HG03558 (cell line): ENCODE results near the gene MTMR6.

ENCODE experiments used
- ATAC-seq: cut with Tn5 transposase; IDR thresholded peaks from one replicate; pipeline ENCODE4 v1.9.1; 2021; ENCODE audit warnings: moderate number of reproducible peaks; ENCODE audit not compliant: unreplicated experiment; ENCODE audit errors: extremely low read depth

MTMR6 gene

DNA sequence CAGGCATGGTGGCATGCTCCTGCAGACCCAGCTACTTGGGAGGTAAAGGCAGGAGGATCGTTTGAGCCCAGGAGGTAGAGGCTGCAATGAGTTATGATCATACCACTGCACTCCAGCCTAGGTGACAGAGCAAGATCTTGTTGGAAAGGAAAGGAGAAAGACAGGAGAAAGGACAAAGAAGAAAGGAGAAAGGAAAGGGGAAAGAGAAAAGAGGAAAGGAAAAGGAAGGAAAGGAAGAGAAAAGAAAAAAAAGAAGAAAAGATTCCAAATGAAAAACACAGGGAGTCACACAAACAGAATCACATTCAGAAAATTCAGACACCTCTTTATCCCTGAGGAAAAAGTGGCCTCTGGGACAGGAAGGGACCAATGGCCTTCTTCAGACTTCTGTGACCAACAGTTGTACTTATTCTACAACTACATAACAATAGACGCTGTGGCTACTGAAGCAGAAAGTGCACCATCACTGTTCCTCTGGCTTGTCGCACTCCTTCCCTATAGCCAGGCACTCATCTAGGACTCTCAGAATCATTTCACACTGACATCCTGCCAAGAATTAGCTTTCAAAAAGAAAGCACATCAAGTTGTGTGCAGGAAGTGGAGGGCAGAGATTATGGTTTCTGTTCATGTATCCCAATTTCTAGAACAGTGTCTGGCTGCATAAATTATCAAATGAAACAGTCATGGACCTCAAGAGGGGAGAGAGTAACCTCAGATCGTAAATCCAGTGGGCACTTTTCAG lies 5.9 kb downstream of the MTMR6 start:
- peak; percentile 55 for ATAC-seq

DNA sequence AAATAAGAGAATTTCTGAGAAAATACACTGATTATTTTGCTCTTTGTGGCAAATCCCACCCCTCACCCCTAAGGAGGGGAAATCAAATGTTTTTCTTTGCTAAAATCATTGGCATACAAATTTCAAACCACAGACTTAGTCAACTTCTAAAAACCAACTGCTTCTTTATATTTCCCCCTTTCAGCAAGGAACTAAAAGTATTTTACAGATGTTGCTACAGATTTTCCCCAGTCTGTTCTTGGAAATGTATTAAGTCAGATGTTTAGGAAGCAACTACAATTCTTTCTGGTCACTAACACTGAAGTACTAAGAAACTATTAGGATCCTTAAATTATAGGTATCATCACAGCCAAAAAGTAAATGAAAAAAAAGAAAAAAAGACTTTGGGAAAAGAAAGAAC lies 6.9 kb downstream of the MTMR6 start:
- ATAC-seq = no peak

DNA sequence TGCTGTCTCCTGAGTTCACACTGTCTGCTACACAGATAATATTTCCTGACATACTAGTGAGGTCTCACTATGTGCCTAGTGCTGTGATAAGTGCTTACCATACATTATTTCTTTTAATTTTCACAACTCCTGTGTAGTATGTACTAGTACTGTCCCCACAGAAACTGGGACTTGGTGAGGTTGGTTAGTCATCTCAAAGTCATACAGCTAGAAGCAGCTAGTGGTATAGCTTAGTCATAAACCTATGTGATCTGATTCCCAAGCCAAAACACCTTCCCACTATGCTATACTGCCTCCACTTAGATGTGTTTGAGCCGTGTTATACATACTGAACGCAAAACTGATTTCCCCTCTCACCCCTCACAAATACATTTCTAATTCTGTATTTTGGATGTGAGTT lies 10.5 kb downstream of the MTMR6 start:
- no peak for ATAC-seq

DNA sequence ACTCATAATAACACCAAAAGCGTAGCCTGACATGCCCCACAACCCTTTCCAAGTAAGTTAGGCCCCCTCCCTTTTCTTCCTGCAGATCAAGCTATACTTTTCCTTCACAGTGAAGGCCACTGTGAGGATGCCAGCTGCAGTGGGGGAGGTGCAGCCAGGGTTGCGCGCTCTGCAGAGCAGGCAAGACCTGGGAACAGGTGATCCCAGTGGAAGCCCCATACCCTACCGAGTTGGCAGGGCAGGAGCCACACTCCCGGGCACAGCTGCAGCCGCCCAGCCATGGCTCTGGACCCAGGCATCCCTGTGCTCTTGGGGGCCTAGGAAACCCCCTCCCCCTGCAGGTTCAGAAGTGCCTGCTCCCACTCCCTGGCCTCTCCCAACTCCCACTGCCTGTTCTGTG lies 18.7 kb downstream of the MTMR6 start:
- ATAC-seq = no peak

DNA sequence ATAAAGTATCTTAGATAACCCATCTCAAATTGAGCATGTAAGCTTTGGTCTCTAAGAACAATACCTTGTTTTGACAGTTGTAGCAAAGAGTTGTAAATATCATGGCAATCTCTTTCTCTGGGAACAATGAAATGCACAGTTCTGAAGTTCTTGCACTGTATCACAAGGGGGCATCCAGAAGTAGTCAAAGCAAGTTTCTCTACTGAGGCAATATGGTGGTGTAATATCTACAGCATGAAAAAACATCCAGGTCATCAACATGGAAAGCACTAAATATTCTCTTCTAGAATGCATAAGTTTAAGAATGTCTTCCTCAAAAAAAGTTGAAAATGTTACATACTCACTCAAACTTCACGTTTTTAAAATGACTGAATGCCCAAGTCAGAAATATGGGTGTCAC lies 19.6 kb downstream of the MTMR6 start:
- ATAC-seq = no peak

DNA sequence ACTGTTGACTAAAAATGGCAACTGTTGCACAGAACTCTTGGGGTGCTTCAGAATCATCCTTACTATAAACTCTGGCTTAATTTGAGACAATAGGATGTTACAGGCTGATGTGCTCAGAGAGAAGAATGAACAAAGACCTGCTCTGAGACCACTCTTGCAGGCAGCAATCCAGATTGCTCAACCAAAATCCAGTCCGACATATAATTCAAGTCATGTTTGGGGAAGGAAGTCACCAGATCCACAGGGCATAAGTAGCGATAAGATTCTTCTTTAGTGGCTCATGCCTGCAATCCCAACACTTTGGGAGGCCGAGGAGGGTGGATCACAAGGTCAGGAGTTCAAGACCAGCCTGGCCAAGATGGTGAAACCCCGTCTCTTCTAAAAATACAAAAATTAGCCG lies 20.6 kb downstream of the MTMR6 start:
- no peak for ATAC-seq

DNA sequence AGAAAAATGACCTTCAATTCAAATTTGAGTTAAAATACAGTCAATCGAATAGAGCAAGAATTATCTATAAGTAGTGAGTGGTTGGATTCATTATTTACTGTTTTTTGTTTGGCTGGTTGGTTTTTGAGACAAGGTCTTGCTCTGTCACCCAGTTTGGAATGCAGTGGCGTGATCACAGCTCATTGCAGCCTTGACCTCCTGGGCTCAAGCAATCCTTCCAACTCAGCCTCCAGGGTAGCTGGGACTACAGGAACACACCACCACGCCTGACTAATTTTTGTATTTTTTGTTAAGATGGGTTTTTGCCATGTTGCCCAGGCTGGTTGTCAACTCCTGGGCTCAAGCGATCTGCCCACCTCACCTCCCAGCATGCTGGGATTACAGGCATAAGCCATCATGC lies 25.0 kb downstream of the MTMR6 start:
- ATAC-seq = no peak

DNA sequence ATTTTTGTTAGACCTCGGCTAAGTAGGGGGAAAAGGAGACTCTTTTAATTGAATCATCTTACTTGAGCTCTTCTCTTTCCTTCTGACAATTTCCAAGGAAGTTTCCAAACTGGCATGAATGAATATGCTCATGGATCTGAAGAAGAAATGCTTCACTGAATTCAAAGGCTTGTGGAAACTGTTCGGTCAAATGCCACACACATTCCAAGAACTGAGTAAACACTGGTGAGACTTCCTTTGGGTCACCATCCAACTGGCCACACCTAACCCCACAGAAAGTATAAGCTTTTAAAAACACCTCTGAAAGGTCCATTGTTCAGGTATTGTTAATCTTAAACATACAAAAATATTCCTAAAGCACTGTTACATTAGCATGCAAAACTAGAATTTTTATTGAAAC lies 33.6 kb downstream of the MTMR6 start:
- ATAC-seq = no peak

DNA sequence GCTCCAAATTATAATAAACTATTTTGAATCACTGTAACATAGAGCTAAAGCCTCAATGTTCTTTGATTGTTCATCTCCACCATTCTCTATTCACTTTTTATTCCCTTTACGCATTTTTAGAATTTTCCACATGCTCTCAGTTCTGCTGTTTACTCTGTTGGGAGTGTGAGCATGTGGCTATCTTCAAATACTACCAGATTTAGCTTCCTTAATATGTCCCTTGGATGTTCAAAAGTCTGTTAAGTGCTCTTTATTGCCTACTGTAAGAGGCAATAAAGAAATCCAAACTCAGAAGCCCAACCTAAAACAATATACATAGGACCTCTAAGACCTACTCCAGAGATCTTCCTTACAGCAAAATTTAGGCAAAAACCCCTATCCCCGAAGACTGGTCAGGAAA lies 34.5 kb downstream of the MTMR6 start:
- no peak for ATAC-seq

DNA sequence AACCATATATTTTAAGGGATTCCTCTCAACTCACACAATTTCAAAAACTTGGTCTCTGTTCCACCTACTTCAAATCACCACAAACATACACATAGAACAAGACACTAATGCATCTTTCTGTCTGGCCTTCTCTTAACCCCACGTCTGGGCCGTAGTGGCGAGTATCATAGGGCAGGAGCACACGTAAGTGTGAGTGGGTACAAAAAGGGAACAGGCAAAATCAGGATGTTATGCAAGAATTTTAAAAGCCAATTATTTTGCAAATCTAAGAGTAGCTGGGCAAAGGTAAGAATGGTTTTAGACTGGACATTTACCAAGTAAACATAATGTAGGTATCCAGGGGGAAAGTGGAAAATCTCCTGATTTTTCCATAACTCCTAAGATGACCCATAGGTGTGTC lies 35.1 kb downstream of the MTMR6 start:
- no peak for ATAC-seq

DNA sequence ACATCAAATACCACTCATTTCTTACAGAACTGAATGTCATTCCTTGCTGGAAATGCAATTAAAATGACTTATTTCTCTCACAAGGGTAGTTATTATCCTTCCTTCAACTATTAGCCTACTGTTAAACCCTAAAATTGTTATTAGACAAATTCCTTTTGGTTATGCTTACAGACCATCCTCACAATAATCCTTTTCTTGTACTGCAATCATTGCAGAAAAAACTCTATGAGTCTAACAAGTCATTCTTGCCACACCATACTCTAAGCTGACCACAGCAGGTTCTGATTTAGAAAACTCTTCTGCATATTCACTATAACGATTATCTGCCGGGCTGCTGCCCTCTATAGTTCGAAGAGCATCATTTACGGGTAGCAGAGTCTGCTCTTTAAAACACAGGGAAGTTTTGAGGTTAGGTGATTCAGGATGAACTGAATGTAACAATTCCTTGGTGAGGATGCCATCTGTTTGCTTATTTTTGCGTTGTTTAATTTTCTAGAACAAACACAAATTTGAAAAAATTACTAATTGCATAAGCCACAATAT lies 38.2 kb downstream of the MTMR6 start:
- ATAC-seq = no peak

DNA sequence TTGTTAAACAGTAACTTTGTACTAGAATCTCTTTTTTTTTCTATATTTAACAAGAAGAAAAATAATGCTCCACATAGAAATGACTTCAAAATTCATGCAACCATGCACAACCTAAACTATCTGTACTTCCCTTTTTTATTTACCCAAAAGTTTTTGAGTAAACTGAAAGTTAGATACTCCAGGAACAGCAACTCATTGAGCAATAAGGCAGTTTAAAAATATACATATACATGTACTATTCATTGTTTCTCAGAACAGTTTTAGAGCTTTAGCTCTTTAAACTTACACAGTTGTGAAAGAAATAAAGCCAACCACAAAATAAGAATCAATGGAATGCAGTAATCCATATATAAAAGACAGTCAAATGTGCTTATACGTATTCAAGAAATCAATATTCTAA lies 39.2 kb downstream of the MTMR6 start:
- ATAC-seq = no peak

DNA sequence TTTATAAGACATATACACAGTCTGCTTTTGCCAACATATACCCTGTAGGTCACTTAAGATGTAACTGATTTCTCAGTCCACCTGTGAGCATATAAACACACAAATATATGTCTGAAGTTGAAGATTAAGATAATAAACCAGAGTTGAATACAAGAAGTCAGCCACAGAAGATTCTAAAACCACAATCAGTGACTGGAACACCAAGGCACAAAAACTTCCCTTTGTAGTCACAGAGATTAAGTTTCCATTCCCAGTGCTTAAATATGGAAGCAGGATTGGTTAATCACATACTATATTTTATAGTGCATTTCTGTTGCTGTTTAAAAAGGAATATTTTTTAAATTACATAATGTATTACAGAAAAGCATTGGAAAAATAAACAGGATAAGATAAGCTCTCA lies 39.9 kb downstream of the MTMR6 start:
- ATAC-seq = no peak

DNA sequence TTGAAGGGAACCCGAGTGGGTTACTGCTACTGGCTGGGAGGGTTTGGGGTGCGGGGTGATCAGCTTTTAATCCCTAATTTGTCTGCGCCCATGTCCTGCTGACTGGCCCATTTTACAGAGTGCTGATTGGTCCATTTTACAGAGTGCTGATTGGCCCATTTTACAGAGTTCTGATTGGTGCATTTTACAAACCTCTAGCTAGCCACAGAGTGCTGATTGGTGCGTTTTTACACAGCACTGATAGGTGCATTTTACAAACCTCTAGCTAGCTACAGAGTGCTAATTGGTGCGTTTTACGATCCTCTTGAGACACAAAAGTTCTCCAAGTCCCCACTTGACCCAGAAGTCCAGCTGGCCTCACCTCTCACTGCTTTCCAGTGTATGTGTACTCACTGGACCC lies 43.2 kb downstream of the MTMR6 start:
- no peak for ATAC-seq

DNA sequence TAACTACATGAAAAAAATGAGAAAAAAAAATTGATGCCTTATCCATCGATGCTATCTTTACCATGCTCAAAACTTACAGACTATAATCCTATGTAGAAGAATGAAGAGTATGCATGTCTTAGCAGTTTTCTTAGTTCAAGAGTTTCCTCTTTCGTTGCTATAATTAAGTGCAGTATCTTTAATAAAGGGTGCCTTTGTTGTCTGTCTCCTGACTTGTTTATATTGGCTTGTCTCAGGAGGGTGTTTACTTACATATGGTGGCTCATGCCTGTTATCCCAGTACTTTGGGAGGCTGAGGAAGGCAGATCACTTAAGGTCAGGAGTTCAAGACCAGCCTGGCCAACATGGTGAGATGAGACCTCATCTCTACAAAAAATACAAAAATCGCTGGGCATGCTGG lies 44.3 kb downstream of the MTMR6 start:
- no peak for ATAC-seq

DNA sequence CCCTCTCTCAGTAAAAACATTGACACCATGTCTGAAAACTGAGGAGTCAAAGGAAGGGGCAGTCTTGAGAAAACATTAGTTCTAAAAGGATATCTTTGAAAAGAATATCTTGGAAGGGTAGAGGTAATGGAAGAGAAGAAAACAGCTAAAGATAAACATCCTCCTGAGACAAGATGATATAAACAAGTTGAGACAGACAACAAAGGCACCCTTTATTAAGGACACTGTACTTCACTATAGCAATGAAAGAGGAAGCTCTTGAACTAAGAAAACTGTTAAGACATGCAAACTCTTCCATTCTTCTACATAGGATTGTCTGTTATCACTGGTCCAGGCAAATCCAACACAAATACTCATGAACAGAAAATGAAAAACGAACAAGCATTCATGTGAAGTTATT lies 46.3 kb downstream of the MTMR6 start:
- no peak for ATAC-seq

DNA sequence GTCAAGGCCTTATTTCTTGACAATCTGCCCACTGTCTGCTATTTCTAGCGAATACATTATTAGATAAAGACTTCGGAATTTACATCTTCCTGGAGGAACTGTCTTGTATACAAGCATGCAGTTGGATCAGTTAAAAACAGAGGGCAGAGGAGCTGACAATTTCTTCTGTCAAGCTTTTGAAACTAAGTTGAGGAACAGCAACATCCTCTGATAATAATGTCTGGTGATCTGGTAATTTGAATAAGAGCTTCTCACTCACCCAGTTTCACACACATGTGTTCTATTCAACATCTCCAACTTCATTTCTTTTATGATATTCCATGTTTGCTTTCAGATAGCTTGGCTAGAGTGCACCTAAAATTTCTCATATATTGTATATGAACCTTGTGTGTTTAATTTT lies 50.2 kb downstream of the MTMR6 start:
- no peak for ATAC-seq

DNA sequence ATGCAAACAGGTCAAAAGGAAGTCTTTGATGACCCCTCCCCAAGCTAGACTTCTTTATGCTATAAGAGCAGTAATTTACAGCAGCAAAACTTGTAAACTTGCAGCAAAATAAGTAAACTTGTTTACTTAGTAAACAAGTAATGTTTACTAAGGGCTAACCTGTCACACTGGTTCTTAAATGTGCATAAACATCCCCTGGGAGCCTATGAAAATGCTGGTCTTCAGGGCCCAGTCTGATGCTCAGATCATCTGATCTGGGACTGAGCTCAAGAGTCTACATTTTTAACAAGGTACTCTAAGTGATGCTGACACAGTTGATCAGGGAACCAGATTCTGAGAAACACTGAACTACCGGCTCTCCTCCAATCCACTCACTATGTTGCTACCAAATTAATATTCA lies 53.4 kb downstream of the MTMR6 start:
- no peak for ATAC-seq

DNA sequence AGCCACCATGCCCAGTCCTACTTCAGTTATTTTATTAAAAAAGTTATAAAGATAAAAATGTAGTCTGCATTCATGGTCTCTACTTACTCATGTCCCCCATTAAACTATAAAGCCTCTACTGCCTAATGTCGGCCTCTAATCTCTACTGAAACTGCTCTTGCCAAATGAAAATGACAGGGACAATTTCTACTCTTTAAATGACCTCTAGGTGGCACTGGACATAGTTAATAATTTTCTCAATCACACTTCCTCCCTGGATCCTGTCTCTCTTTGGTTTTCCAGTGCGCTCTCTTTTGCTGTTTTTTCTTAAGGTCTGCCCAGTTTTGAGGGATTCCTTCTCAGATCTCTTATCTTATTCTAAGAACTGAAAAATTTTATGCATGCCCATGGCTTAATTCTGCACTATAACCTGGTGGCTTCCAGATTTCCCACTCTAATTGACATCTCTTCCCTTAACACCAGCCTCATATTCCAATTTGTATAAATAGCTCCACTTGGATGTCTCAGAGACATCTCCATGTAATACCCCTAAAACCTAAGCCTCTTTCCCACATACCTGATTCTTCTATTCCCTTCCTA lies 54.3 kb downstream of the MTMR6 start:
- ATAC-seq = no peak

DNA sequence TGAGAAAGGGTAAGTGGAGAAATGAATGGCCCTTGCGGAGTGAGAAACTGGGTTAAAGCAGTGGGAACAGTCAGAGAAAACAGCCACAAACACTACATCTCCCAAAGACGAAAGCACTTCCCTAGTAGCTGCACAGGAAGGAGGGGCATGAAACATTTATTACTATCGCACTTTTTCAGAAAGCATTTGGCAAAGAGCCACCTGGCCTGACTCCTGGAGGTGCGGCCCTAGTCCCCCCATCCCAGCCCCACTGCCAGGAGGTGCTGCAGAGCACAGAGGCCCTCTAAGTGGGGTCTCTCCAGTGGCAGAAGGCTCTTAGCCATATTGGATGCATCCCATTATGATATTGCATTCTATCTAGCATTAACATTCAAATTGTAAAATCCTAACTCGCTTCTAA lies 55.8 kb downstream of the MTMR6 start:
- ATAC-seq = no peak

DNA sequence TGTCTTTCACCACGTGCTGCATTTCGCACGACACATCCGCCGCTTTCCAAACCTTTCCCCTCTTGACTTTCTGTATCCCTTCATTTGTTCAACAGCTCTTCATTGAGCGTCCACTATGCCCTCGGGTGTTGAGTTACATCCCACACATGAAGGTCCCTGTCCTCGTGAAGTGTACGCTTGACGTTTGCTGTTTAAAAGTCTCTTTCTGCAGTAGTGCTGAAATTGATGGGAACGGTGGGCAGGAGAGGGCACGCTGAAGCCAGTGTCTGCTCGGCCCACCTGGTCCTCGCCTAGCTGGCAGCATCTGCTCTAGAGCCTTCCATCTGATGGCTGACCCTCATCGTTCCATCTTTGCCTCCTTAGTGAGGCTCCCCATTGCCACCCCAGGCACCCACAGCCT lies 59.6 kb downstream of the MTMR6 start:
- ATAC-seq = no peak

DNA sequence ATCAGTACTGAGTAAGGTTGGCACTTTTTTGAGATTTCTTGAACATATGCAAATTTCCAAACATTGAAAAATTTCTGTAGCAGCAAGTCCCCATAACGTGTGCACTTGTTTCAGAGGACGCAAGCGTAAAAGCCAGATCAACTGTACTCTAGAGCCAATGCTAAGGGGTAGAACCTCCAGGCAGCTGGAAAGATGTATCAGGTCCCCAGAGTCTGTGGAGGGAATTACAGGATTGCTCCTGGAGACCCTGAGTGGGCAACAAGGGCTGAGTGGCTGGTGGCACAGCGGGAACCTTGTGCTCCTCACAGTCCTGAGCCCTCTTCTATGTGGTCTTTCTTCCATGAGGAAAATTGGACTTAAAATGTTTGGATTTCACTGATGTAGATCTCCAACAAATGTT lies 61.3 kb downstream of the MTMR6 start:
- ATAC-seq = no peak
